Hepatocyte (in vitro differentiated cells): ENCODE data around the gene UBTD1.

Experiments used
- EZH2 ChIP-seq: fragments of 200-600 bp; sonication (generic); IDR thresholded peaks from 2 replicates; pipeline ENCODE4 v1.6.1; 2016; ENCODE audit warnings: antibody characterized with exemption, mild to moderate bottlenecking, borderline replicate concordance
- EZH2phosphoT487 ChIP-seq: fragments of 200-600 bp; sonication (generic); IDR thresholded peaks from one replicate; pipeline ENCODE4 v1.6.1; 2018; ENCODE audit warnings: antibody characterized with exemption, mild to moderate bottlenecking, low read depth, moderate library complexity; ENCODE audit not compliant: unreplicated experiment, severe bottlenecking
- TF ChIP-seq, protein P1 (sequence below): fragments of 200-600 bp; sonication (generic); IDR thresholded peaks from 2 replicates; pipeline ENCODE4 v1.5.1; 2016; ENCODE audit warnings: antibody characterized with exemption, mild to moderate bottlenecking; ENCODE audit not compliant: poor library complexity

DNA sequence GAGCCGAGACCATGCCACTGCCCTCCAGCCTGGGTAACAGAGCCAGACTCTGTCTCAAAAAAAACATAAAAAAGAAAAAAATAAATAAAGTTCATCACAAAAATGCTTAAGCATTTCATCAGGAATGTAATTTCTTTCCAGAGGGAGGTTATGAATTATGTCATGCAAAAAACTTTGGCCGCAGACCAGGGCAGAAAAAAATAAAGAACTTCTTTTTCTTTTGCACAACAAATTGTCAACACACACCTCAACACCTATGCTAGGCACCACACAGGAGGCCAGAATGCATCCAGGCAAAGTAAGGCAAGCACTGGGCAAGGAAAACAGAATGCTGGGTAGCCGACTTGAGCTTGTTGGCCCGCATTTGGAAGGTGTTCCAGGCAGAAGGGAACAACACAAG is 94.7 kb downstream of the UBTD1 start:
- TF ChIP-seq, protein P1, sequence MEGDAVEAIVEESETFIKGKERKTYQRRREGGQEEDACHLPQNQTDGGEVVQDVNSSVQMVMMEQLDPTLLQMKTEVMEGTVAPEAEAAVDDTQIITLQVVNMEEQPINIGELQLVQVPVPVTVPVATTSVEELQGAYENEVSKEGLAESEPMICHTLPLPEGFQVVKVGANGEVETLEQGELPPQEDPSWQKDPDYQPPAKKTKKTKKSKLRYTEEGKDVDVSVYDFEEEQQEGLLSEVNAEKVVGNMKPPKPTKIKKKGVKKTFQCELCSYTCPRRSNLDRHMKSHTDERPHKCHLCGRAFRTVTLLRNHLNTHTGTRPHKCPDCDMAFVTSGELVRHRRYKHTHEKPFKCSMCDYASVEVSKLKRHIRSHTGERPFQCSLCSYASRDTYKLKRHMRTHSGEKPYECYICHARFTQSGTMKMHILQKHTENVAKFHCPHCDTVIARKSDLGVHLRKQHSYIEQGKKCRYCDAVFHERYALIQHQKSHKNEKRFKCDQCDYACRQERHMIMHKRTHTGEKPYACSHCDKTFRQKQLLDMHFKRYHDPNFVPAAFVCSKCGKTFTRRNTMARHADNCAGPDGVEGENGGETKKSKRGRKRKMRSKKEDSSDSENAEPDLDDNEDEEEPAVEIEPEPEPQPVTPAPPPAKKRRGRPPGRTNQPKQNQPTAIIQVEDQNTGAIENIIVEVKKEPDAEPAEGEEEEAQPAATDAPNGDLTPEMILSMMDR: no peak
- TF ChIP-seq EZH2: no peak
- no peak for TF ChIP-seq EZH2phosphoT487
